CD4-positive, alpha-beta T cell treated with Interleukin-17A for 1 hour (primary cell): ENCODE data around the gene GALR3.

Experiments
- DNase-seq: peaks from one replicate; pipeline ENCODE4 v3.0.0-alpha.2; 2020

Gene GALR3

DNA sequence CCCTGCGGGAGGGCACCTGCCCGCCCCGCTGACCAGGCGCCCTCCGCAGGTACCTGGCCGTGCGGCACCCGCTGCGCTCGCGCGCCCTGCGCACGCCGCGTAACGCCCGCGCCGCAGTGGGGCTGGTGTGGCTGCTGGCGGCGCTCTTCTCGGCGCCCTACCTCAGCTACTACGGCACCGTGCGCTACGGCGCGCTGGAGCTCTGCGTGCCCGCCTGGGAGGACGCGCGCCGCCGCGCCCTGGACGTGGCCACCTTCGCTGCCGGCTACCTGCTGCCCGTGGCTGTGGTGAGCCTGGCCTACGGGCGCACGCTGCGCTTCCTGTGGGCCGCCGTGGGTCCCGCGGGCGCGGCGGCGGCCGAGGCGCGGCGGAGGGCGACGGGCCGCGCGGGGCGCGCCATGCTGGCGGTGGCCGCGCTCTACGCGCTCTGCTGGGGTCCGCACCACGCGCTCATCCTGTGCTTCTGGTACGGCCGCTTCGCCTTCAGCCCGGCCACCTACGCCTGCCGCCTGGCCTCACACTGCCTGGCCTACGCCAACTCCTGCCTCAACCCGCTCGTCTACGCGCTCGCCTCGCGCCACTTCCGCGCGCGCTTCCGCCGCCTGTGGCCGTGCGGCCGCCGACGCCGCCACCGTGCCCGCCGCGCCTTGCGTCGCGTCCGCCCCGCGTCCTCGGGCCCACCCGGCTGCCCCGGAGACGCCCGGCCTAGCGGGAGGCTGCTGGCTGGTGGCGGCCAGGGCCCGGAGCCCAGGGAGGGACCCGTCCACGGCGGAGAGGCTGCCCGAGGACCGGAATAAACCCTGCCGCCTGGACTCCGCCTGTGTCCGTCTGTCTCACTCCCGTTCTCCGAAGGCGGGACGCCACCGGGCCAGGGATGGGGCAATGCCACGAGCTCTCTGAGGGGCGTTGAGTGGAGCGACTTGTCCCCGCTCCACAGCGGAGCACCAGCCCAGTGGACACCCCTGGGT lies 1.8 kb downstream of the GALR3 start:
- no peak for DNase-seq

DNA sequence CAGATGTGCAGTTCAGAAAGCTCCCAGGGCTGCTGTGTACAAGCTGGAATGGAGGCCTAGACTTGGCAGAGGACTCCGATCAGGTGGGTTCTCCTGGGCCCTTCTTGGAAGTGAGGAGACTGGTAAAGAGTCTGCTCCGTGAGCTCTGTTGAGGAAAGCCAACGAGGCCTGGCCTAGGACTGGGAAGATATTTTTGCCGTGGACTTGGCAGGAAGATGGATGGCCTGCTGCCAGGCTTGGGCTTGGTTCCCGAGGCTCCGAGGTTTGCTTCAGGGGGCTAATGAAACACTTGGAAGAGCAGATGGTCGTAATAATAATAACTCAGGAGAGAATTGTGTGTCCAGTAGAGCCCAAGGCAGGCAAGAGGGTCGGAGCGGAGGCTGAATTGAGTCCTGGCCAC lies 3.9 kb downstream of the GALR3 start:
- no peak for DNase-seq

DNA sequence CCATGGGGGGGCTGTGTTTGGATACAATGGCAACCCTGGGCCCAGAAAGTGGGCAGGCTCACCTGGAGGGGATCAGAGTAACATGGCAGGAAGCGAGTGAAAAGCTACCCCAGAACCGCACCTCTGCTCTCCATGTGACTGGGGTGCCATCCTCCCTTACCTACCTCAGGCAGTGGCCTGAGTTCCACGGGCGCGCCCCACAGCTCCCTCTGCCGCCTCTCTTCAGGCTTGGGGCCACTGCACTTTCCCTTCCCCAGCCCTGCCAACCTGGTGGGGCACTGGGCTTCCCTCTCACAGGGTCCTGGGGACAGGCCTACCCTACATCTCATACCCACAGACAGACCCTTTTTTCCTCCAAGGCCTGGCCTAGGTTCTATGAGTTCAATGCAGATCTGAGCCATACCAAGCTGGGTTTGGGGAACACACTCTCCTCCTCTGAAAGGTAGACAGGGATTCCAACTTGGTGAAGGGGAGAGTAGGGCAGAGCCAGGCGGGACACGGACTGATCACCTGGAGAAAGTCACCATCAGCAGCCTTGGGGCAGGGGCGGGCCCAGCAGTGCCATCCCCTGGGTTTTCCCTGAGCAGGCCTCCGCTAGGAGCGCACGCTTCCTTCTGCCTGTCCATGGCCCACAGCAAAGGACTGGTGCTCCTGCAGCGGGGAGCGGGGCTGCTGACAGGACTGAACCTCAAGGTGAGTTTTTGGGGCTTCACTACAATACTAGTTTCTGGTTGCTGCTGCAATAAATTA lies 7.1 kb downstream of the GALR3 start:
- DNase-seq = no peak

DNA sequence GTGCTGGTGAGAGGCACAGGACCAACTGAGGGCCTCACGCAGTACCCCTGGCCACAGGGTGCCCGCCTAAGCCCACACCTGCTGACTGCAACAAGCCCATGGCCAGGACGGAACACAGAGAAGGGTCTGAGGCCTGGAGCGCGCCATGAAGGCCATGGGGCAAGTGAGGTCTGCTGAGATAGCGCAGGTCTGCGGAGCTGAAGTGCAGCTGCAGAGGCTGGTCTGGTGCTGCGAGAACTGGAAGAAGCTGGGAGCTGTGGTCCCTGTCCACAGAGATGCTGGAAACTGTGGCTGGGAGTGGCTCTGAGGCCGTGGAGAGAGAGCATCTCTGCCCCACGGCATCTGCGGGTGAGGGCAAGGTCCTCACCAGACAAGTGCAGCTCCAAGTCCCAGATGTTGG lies 8.3 kb downstream of the GALR3 start:
- DNase-seq = no peak

DNA sequence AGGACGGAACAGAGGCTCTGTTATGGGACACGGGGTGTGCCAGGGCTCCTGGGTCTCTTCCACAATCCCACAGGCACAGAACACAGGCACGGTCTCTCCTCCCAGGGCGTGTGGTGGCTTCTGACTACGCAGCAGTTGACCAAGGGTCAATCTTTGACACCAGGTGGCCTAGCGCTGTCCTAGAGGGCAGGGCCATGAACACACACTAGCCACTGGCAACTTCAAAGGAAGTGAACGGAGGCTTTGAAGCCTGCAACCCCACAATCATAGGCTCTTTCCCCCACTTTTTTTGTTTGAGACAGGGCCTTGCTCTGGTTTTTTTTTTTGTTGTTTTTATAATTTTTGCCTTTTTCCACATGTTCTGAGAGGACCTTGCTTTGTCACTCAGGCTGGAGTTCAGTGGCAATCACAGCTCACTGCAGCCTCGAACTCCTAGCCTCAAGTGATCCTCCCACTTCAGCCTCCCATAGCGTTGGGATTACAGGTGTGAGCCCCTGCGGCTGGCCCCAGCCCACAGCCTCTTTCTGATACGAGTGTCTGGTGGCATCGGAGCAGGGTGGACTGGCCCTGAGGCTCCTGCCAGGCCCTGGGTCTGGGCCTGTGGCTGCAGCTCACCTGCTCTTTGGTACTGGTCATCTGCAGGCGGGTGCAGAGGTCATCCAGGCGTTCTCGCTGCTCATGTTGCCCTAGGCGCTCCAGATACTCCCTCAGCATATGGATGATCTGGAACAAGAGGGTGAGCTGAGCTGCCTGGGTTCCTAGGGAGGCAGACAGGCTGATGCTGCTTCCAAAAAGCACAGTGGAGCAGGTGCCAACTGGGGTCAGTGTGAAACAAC lies 9.1 kb downstream of the GALR3 start:
- no peak for DNase-seq

DNA sequence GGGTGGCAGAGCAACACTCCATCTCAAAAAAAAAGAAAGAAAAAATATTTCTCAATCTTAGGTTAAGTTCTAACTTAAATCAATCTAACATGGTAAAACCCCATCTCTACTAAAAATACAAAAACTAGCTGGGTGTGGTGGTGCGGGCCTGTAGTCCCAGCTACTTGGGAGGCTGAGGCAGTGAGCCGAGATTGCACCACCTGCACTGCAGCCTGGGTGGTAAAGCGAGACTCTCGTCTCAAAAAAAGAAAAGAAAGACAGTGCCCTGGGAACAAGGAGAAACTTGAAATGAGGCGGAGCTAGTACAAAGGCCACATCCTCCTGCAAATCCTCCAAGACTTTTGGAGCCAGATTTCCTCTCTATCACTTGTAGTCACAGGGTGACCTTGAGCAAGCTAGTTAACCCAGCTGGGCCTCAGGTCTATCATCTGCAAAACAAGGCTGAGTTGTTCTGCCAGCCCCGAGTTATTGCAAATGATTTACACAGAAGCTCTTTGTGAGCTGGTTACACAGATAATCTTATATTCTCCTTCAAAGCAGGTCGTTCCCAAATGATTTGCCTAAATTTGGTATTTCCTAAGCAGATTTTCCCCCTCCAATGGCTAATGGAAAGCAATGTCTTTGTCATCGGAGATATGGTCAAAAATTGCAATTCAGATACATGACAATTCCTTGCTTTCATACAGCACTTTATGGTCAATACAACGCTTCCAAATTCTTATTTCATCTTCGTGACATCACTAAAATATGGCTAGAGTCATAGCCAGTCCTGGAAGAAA lies 19.0 kb downstream of the GALR3 start:
- no peak for DNase-seq

DNA sequence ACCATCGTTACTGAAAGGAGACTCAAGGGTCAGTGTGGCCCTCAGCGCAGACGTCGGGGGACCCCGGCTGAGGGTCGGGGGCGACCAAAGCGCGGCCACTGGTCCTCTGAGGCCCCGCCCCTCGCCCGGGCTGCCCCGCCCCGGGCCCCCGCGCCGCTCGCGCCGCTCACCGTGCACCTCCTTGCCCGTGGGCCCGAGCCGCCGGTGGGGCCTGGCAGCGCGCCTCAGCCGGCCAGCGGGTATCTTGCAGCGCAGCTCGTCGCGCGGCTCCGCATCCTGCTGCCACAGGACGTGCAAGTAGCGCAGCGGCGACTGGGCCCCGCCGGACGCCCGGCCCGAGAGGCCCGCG lies 20.5 kb downstream of the GALR3 start:
- no peak for DNase-seq

DNA sequence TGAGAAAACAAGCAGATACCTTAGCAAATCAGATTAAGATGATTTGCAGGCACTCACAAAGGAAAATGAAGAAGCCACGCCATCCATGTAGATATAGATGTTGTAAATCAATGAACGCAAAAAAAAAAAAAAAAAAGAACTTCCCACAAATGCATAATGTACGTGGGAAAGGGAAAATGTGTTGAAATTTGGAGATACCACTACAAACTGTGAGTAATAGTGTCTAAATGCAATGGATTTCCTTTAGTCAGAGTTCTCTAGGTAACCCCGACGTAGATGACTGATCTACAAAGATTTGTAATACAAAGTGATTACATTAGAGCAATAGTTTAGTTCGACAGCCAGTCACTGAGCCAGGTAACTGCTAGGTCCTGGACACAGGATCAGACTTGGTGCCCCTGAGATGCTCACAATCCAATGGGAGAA lies 21.7 kb downstream of the GALR3 start:
- DNase-seq = no peak

DNA sequence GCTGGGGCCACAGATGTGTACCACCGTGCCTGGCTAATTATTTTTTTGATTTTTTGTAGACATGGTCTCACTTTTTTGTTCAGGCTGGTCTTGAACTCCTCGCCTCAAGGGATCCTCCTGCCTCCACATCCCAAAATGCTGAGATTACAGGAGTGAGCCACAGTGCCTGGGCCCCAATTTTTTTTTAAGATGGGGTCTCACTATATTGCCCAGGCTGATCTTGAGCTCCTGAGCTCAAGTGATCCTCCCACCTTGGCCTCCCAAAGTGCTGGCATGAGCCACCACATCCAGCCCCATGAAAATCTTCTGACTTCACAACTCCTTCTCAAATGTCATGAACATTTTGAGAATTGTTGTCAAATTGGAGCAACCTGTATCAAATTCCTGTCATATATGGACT lies 23.3 kb downstream of the GALR3 start:
- no peak for DNase-seq

DNA sequence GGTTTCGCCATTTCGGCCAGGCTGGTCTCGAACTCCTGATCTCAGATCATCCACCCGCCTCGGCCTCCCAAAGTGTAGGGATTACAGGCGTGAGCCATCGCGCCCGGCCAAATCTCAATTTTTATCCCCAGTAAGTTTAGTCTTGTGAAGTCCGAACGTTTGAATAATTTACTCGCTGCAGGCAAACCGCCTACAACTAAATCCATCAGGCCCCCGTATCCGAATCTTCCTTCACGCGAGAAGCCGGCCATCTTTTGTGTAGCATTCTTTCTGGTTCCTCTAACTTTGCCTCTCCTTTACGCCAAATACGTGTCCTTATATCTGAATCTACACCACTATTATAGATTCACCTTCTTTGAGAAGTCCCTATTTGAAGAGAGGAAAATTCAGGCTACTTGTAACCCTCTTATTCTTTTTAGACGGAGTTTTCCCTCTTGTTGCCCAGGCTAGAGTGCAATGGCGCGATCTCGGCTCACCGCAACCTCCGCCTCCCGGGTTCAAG lies 25.5 kb downstream of the GALR3 start:
- DNase-seq = peak; percentile 46

DNA sequence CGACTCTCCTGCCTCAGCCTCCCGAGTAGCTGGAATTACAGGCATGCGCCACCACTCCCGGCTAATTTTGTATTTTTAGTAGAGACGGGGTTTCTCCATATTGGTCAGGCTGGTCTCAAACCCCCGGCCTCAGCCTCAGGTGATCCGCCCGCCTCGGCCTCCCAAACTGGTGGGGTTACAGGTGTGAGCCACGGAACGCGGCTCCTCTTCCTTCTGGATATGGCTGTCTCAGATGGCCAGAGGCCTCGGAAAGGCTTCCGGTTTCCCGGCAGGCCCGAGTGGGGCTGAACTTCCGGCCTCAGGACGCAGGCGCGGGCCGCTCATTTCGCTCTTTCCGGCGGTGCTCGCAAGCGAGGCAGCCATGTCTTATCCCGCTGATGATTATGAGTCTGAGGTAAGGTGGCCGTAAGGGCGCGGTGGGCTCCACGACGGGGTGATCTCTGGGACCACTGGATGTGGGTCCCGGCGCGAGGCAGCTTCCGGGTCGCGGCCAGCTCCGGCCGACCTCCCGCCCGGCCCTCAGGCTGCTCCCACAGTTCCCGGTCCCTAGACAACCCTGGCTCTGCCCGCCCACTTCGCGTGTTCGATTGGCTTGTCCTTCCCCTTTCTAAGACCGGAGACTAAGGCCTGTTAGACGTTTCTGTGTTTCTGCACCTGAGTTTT lies 26.0 kb downstream of the GALR3 start, which contains the start of gene EIF3L:
EIF3L (plus strand) TSS at position 331 of the 663 bp plus-strand sequence; CDS start at position 362, 31 bp downstream.
- DNase-seq = peak; percentile 89

DNA sequence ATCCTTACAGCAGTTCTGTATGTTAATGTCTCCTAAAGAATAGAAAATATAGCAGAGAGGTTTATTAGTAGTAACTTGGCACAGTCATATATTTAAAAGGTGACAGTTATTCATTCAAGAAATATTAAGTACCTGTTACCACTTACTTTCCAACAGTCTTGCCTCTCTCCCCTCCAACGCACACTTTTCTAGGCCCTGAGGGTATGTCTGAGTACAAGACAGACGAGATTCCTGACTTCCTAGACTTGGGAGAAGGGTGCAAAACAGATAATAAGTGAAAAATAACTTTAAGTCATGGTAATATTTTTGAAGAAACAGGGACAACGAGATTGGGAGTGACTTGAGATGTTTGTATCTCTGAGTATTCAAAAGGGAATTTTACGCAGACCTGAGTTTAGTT lies 27.6 kb downstream of the GALR3 start:
- DNase-seq = no peak

DNA sequence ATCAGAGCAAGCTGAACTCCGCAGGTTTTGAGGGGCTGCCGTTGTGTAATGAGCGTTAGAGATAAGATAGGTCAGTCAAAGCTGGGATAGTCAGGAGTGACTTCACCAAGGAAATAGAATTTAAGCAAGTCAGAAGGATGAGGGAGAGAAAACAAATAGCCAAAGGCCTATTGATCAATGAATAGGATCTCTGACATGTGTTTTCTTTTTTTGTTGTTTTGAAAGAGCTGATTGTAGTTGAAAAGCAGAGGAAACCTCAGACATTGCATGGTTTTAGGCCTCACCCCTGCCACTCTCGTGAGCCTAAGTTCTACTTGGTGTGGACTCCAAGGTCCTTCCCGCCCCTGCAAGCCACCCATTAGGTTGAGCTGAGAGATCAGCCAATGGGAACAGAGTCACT lies 29.2 kb downstream of the GALR3 start:
- no peak for DNase-seq

DNA sequence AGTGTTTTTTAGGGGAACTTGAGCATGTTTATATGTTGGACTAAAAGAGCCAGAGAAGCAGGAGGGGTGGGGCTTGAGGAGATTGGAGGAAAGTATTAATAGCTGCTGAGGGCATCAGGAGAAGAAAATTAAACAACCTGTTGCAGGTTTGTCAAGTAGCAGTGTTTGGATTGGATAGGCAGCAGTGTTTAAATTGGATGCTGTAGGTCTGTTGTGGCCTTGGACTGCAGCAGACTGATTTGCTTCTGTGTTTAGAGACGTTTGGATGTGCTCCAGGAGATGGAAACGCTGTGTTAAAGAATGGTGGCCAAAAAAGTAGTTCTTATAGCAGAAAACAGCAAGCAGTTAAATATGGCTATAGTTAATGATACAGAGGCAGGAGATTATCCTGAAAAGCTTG lies 31.8 kb downstream of the GALR3 start:
- no peak for DNase-seq

DNA sequence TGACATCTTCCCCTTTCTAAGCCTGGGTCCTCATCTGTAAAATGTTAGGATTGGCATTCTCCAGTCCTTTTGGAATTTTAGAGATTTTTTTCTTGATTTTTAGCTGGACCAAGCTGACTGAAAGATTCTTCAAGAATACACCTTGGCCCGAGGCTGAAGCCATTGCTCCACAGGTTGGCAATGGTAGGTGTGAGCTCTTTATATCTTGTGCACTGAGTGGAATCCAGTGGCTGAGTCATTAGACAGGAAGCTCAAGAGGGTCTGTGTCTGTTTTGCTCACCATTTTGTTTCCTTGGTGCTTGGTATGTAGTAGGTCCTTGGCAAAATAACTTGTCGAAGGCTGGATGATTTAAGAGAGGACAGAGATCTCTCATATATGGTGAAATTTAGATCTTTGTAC lies 32.3 kb downstream of the GALR3 start:
- no peak for DNase-seq

DNA sequence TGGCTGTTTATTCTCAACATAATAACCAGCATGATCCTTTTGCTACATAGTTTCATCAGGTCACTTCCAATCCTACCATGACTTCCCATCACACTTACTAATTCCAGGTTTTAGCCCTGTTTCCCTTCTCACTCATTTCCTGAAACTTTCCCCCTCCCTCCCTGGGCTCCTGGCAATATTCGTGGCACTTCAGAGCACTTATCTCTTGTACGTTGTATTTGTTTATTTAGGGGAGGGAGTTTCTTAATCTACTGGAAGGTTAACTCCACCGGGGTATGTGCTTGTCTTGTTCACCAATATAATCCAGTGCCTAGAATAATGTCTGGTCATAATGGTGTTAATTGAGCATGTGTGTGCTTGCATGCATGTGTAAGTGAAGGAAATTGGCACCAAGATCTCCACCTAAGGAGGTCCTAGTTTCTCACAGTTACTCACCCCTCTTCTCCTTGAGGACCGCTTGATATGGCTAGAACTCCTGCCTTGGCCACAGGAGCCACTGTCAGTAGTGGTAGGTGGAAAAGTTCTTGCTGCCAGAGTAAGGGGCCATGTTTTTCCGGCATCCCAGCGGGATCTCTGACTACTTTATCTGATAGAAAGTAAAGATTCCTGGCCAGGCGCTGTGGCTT lies 37.7 kb downstream of the GALR3 start:
- DNase-seq = no peak

DNA sequence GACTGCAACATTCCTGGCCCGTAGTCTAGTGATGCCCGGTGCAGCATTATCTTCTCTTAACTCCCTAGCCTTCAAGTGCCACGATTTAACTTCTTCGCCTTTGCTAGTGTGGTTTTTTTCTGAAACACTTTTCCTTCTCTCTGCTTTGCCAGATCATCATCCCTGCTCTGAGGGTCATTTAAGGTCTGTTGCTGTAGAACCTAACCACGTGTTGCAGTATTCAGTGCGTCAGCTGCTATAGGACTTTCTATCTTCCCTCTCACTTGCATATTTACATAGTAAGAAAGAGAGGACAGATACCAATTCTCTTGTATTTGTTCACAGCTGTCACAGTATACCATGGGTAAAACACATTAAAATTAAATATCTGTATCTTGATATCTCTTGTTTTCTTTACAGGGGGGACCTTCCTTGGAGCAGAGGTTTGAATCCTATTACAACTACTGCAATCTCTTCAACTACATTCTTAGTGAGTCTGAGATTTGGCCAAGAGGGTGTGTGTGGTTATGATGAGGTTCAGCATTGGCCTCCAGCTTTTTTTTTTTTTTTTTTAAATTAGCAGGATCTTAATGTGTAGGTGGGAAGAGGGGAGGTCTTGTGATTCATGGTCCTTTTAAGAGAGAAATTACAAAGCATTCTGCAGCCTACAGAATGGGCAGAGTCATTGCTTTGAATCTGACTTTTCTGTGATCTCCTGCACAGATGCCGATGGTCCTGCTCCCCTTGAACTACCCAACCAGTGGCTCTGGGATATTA lies 39.6 kb downstream of the GALR3 start:
- DNase-seq = no peak

DNA sequence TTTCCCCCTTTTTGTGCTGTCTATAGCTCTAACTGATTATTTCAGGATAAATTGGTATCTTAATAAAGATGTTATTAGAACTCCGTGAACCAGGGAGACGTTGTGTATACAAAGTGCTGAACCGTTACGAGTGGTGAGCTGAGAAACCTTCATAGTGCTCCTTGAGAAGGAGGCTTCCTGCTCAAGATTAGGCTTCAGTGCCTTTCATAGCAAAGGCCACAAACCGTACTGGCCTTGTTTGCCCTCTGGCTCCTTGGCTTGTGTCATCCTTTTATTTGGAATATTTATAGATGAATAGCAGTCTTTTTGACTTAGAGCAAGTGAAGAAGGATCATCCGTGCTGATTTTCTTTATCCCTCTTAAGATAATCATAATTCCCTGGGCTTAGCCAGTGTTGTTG lies 42.3 kb downstream of the GALR3 start:
- no peak for DNase-seq

DNA sequence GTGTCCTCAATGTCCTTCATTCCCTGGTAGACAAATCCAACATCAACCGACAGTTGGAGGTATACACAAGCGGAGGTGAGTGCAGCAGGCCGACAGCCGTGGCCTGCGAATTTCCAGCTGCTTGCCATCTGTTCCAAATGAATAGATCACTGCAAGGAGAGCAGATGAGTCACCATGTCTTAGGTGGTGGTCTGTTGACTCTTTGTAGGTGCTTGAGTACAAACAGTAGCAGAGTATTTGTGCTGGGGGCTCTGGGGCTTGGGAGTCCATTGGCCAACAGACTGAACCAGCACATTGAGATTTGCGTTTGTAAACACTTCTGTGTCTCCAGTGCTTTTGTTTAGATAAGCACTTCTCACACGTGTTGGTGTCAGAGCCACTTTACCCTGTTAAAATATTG lies 47.1 kb downstream of the GALR3 start:
- DNase-seq = no peak
